H1 (cell line): ENCODE results near the gene CCDC8. TPM values are rescaled to one million over a fixed set of nuclear protein-coding genes. Genes with fewer than 3 reads are reported as not detected.

ENCODE experiments used
- RAD21 ChIP-seq, 2 experiments: IDR thresholded peaks in 1 of 2; conservative IDR thresholded peaks in 1 of 2; 2 replicates each; pipeline ENCODE4 v1.6.1; 2011; ENCODE audit warnings: low read depth in 2 of 2, low read length in 2 of 2, improper control_type of control experiment in 1 of 2, inconsistent platforms in 1 of 2, mild to moderate bottlenecking in 1 of 2, moderate library complexity in 1 of 2
- RBBP5 ChIP-seq: IDR thresholded peaks from 2 replicates; pipeline ENCODE4 v1.7.1; 2012; ENCODE audit warnings: low read depth, mild to moderate bottlenecking, inconsistent platforms, low read length, moderate library complexity, borderline replicate concordance
- polyA plus RNA-seq, 7 experiments: library from polyadenylated mRNA; depleted of rRNA in 3 of 7; stranded (reverse) in 5 of 7; unstranded in 2 of 7; fragments of >200 nt in 5 of 7; fragments of 200-250 nt in 2 of 7; gene quantifications; 1 replicate in 5 of 7; 2 replicates in 1 of 7; 4 replicates in 1 of 7; pipeline versions ENCODE4 v1.2.1 to v1.2.3, GENCODE V29; 2011 to 2013; ENCODE audit warnings: missing spikeins in 2 of 7, mixed read lengths in 2 of 7
- total RNA-seq: library from RNA; stranded (reverse); fragmentation: NEBNext Ultra II Directional; extraction: Animal tissue kit (Norgen Biotek cat#: 25700); gene quantifications from 2 replicates; pipeline ENCODE4 v1.2.1, GENCODE V29; 2021
- TF ChIP-seq, protein P1 (sequence below): fragments of 300-600 bp; sonication (generic); IDR thresholded peaks from 2 replicates; pipeline ENCODE4 v1.7.1; 2012; ENCODE audit warnings: low read length, moderate library complexity, mild to moderate bottlenecking, inconsistent platforms; ENCODE audit not compliant: insufficient replicate concordance

The CCDC8 gene
- total and polyA plus RNA-seq, 2 of the 8 experiments (the other 6 are each of a cell fraction or from before 2014, with no cell fraction given), result 4.9 to 13.6 TPM

DNA sequence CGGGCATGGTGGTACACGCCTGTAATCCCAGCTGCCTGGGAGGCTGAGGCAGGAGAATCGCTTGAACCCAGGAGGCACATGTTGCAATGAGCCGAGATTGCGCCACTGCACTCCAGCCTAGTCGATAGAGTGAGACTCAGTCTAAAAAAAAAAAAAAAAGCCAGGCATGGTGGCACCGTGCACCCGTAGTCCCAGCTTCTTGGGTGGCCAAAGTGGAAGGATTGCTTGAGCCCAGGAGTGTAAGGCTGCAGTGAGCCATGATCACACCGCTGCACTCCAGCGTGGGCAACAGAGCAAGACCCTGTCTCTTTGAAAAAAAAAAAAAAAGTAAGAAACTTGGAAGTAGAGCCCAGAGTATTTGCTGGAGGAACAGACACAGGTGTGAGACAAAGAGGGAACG is 27.7 kb downstream of the CCDC8 start (continued):
- TF ChIP-seq RBBP5 (no peak), RAD21 (IDR thresholded peaks at IDR 0.05 in 1 of 2, conservative IDR thresholded peaks at IDR 0.05 in 1 of 2; ENCODE audit: low read depth in 2 of 2, low read length in 2 of 2) (no peak)
- TF ChIP-seq, protein P1, sequence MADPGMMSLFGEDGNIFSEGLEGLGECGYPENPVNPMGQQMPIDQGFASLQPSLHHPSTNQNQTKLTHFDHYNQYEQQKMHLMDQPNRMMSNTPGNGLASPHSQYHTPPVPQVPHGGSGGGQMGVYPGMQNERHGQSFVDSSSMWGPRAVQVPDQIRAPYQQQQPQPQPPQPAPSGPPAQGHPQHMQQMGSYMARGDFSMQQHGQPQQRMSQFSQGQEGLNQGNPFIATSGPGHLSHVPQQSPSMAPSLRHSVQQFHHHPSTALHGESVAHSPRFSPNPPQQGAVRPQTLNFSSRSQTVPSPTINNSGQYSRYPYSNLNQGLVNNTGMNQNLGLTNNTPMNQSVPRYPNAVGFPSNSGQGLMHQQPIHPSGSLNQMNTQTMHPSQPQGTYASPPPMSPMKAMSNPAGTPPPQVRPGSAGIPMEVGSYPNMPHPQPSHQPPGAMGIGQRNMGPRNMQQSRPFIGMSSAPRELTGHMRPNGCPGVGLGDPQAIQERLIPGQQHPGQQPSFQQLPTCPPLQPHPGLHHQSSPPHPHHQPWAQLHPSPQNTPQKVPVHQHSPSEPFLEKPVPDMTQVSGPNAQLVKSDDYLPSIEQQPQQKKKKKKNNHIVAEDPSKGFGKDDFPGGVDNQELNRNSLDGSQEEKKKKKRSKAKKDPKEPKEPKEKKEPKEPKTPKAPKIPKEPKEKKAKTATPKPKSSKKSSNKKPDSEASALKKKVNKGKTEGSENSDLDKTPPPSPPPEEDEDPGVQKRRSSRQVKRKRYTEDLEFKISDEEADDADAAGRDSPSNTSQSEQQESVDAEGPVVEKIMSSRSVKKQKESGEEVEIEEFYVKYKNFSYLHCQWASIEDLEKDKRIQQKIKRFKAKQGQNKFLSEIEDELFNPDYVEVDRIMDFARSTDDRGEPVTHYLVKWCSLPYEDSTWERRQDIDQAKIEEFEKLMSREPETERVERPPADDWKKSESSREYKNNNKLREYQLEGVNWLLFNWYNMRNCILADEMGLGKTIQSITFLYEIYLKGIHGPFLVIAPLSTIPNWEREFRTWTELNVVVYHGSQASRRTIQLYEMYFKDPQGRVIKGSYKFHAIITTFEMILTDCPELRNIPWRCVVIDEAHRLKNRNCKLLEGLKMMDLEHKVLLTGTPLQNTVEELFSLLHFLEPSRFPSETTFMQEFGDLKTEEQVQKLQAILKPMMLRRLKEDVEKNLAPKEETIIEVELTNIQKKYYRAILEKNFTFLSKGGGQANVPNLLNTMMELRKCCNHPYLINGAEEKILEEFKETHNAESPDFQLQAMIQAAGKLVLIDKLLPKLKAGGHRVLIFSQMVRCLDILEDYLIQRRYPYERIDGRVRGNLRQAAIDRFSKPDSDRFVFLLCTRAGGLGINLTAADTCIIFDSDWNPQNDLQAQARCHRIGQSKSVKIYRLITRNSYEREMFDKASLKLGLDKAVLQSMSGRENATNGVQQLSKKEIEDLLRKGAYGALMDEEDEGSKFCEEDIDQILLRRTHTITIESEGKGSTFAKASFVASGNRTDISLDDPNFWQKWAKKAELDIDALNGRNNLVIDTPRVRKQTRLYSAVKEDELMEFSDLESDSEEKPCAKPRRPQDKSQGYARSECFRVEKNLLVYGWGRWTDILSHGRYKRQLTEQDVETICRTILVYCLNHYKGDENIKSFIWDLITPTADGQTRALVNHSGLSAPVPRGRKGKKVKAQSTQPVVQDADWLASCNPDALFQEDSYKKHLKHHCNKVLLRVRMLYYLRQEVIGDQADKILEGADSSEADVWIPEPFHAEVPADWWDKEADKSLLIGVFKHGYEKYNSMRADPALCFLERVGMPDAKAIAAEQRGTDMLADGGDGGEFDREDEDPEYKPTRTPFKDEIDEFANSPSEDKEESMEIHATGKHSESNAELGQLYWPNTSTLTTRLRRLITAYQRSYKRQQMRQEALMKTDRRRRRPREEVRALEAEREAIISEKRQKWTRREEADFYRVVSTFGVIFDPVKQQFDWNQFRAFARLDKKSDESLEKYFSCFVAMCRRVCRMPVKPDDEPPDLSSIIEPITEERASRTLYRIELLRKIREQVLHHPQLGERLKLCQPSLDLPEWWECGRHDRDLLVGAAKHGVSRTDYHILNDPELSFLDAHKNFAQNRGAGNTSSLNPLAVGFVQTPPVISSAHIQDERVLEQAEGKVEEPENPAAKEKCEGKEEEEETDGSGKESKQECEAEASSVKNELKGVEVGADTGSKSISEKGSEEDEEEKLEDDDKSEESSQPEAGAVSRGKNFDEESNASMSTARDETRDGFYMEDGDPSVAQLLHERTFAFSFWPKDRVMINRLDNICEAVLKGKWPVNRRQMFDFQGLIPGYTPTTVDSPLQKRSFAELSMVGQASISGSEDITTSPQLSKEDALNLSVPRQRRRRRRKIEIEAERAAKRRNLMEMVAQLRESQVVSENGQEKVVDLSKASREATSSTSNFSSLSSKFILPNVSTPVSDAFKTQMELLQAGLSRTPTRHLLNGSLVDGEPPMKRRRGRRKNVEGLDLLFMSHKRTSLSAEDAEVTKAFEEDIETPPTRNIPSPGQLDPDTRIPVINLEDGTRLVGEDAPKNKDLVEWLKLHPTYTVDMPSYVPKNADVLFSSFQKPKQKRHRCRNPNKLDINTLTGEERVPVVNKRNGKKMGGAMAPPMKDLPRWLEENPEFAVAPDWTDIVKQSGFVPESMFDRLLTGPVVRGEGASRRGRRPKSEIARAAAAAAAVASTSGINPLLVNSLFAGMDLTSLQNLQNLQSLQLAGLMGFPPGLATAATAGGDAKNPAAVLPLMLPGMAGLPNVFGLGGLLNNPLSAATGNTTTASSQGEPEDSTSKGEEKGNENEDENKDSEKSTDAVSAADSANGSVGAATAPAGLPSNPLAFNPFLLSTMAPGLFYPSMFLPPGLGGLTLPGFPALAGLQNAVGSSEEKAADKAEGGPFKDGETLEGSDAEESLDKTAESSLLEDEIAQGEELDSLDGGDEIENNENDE, result no peak
